Right lobe of liver (tissue), 4 donors: ENCODE results near the gene ALLC.

Source experiments
- POLR2A ChIP-seq: fragments of 450-650 bp; IDR thresholded peaks from one replicate; pipeline ENCODE4 v1.6.1; 2017; ENCODE audit warnings: antibody characterized with exemption, mild to moderate bottlenecking
- TF ChIP-seq, protein P1 (sequence below), 4 donors: fragments of 200-600 bp in 3 of 4; fragments of 450-650 bp in 1 of 4; IDR thresholded peaks; one replicate each; pipeline versions ENCODE4 v1.5.1 to v1.8.0; 2016 to 2022; ENCODE audit warnings: antibody characterized with exemption in 4 of 4, mild to moderate bottlenecking in 2 of 4
- donor health status: DM: no; HTN: no; CAD: no.
- donor health status: DM: no; HTN: no; CAD: no.
- donor health status: DM: no; HTN: yes; CAD: no.

- TF ChIP-seq, protein P1, sequence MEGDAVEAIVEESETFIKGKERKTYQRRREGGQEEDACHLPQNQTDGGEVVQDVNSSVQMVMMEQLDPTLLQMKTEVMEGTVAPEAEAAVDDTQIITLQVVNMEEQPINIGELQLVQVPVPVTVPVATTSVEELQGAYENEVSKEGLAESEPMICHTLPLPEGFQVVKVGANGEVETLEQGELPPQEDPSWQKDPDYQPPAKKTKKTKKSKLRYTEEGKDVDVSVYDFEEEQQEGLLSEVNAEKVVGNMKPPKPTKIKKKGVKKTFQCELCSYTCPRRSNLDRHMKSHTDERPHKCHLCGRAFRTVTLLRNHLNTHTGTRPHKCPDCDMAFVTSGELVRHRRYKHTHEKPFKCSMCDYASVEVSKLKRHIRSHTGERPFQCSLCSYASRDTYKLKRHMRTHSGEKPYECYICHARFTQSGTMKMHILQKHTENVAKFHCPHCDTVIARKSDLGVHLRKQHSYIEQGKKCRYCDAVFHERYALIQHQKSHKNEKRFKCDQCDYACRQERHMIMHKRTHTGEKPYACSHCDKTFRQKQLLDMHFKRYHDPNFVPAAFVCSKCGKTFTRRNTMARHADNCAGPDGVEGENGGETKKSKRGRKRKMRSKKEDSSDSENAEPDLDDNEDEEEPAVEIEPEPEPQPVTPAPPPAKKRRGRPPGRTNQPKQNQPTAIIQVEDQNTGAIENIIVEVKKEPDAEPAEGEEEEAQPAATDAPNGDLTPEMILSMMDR (IDR thresholded peaks at IDR 0.05) = no peak
- TF ChIP-seq POLR2A = no peak
These were observed 6.9 kb downstream of the ALLC start for GRCh38 chr2:3664925-3665324.
